ENCODE results near the gene SNRPF. TPM values are rescaled to one million over a fixed set of nuclear protein-coding genes. Genes with fewer than 3 reads are reported as not detected.
"Not testable (repeated sequence)": the region's sequence is repeated elsewhere in the genome, so short reads cannot be mapped to it uniquely, and the experiment has no call there.

The SNRPF gene
- total RNA-seq (ENCODE audit: unreplicated experiment), result 38.5 TPM
- long read RNA-seq, transcript SNRPF-201 (4 exons, 1,389 nt), result major isoform, 56 of 59 reads
- long read RNA-seq, partial matches to known transcripts, result 3 of 59 reads
- long read RNA-seq, other reads (novel, unspliced or antisense), result 0 of 59 reads

DNA sequence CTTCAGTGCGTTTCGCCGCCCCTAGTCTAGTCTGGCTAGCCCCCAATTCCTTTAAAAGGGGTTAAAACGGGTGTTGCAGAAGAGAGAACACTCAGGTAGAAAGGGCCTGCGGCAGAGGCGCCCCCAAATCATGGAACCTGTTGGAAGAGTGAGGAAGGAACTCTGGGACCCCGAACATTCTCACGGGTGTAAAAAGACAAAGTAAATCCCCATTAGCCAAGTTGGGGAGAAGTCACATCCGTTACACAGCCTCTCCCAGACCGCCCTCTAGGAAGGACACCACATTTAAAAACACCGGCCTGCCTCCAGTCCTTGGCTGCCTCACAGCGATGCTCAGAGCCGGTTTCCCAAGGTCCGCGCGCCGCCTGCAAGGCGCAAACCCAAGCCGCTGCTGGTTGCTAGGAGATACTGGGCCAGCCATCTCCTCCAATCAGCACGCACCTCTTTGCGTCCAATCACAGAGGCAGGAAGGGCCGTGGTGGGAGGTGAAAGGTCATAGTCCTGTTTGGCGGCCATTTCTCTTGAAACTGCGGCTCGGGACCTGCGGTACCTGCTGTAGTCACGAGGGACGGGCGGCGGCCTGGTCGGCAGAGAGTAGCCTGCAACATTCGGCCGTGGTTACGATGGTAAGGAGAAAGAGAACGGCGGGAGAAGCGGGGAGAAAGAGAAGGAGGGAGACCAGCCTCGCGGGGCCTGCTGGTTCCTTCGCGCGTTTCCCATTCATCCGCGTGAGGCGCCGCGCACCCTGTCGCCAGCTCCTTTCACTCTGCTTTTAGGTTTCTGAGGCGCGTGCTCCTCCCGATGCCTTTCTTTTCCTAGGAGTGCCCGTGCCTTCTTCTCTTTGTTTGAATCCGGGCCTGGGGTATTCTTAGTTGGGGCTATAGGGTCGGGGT, at the start of gene SNRPF:
Gene SNRPF, plus strand, starts transcription at position 502 of the 893 bp plus-strand sequence. Its CDS starts 122 bp downstream, at position 624.
- Mint-ChIP-seq H3K36me3 (ENCODE audit: unreplicated experiment) (no peaks in the 10 kb centered on the region), H3K27ac (ENCODE audit: unreplicated experiment) (peak within 1 kb of the TSS; percentile 3), H3K9me3 (ENCODE audit: unreplicated experiment) (peaks cover 2% of the 10 kb centered on the region), H3K4me1 (ENCODE audit: low read depth, unreplicated experiment) (peaks cover 3% of the 10 kb centered on the region), H3K27me3 (ENCODE audit: unreplicated experiment) (peaks cover 1% of the 10 kb centered on the region), H3K4me3 (ENCODE audit: unreplicated experiment) (no peak within 1 kb of the TSS)
- DNase-seq, result peak; percentile 93
- TF ChIP-seq, protein P1, sequence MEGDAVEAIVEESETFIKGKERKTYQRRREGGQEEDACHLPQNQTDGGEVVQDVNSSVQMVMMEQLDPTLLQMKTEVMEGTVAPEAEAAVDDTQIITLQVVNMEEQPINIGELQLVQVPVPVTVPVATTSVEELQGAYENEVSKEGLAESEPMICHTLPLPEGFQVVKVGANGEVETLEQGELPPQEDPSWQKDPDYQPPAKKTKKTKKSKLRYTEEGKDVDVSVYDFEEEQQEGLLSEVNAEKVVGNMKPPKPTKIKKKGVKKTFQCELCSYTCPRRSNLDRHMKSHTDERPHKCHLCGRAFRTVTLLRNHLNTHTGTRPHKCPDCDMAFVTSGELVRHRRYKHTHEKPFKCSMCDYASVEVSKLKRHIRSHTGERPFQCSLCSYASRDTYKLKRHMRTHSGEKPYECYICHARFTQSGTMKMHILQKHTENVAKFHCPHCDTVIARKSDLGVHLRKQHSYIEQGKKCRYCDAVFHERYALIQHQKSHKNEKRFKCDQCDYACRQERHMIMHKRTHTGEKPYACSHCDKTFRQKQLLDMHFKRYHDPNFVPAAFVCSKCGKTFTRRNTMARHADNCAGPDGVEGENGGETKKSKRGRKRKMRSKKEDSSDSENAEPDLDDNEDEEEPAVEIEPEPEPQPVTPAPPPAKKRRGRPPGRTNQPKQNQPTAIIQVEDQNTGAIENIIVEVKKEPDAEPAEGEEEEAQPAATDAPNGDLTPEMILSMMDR (IDR thresholded peaks at IDR 0.05; ENCODE audit: partially characterized antibody, unreplicated experiment), result no peak

DNA sequence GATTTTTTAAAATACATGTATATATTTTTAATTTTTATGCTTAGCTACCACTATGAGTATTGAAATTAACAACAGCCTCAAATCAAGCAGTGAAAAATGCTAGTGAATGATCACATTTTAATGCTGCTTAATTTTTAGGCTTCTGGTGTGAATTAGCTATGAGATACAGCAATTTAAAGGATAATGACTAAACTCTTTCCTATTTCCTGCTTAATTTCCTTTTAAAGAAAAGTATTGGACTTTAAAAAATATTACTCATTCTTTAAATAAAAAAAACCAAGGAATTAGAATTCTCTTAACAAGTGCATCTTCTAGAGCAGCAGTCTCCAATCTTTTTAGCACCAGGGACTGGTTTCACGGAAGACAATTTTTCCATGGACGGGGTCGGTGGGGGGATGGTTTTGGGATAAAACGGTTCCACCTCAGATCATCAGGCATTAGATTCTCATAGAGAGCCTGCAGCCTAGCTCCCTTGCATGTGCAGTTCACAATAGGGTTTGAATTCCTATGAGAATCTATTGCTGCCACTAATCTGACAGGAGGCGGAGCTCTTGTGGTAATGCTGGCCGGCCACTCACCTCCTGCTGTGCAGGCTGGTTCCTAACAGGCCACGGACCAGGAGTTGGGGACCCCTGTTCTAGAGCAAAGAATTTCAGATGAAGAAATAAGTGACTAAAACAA, 49.6 kb upstream of the SNRPF start:
- peaks cover 5% of the 10 kb centered on the region for H3K36me3 Mint-ChIP-seq (ENCODE audit: unreplicated experiment)
- no peak overlapping the region for H3K27ac Mint-ChIP-seq (ENCODE audit: unreplicated experiment)
- no peak overlapping the region for H3K4me3 Mint-ChIP-seq (ENCODE audit: unreplicated experiment)
- H3K9me3 Mint-ChIP-seq (ENCODE audit: unreplicated experiment), result no peaks in the 10 kb centered on the region
- no peaks in the 10 kb centered on the region for H3K4me1 Mint-ChIP-seq (ENCODE audit: low read depth, unreplicated experiment)
- no peak for DNase-seq
- peaks cover 3% of the 10 kb centered on the region for H3K27me3 Mint-ChIP-seq (ENCODE audit: unreplicated experiment)
- TF ChIP-seq, protein P1 (IDR thresholded peaks at IDR 0.05; ENCODE audit: partially characterized antibody, unreplicated experiment), result no peak

DNA sequence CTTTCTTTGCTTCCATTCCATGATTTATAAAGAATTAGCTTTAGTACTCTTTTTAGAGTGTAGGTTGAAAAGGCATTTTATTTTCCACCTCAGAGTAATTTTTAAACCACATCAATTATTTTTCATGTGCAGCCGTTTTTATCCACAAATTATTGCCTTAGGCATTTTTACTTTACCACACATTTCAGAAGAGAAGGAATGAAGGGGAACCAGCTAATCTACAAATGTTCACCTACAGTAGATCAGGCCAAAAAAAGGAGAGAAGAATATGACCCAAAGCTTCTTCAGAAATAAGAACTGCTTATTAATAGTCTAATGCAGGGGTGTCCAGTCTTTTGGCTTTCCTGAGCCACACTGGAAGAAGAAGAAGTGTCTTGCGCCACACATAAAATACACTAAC, 48.3 kb upstream of the SNRPF start:
- Mint-ChIP-seq H3K4me3 (ENCODE audit: unreplicated experiment) (no peak overlapping the region), H3K9me3 (ENCODE audit: unreplicated experiment) (no peaks in the 10 kb centered on the region), H3K27me3 (ENCODE audit: unreplicated experiment) (peaks cover 3% of the 10 kb centered on the region), H3K36me3 (ENCODE audit: unreplicated experiment) (peaks cover 5% of the 10 kb centered on the region), H3K4me1 (ENCODE audit: low read depth, unreplicated experiment) (no peaks in the 10 kb centered on the region), H3K27ac (ENCODE audit: unreplicated experiment) (no peak overlapping the region)
- no peak for DNase-seq
- TF ChIP-seq, protein P1 (IDR thresholded peaks at IDR 0.05; ENCODE audit: partially characterized antibody, unreplicated experiment), result no peak

DNA sequence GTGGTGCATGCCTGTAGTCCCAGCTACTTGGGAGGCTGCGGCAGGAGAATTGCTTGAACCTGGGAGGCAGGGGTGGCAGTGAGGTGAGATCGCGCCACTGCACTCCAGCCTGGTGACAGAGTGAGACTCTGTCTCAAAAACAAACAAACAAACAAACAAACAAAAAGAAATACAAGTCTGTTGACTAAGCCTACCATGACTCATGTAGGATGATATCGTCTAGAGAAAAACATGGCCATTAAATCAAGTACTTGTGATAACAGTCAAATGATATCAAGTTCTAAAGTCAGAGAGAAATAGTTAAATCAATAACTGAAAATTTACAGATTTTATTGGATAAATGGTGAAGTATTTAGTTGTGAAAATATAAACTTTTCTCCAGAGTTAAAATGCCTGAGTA, 46.6 kb upstream of the SNRPF start:
- not testable (repeated sequence) for H3K27me3 Mint-ChIP-seq (ENCODE audit: unreplicated experiment); H3K4me3 Mint-ChIP-seq (ENCODE audit: unreplicated experiment); H3K4me1 Mint-ChIP-seq (ENCODE audit: low read depth, unreplicated experiment); DNase-seq; H3K36me3 Mint-ChIP-seq (ENCODE audit: unreplicated experiment); H3K9me3 Mint-ChIP-seq (ENCODE audit: unreplicated experiment); H3K27ac Mint-ChIP-seq (ENCODE audit: unreplicated experiment)

DNA sequence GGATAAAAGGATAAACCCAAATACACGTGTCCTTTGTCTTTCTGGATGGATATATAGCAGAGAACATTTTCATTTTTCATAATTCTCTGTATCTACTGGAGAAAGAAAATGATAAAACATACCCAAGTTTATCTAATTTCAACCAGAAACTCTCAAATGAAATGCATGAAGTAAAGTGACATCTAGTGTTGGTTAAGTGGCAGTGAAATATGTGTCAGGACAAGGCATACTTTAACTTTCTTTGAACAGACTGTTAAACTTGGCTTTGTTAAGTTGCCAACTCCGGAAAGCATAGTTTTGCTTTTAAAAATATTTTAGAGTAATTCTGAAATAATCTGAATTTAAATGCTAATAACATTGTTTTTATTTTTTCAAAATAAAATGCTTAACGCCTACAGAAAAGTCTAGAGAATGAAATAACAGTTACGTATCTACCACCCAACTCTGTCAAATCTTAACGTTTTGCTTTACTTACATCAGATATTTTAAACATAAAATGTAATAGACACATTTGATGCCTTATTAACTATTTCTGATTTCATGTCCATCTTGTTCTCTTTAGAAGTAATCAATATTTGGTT, 43.0 kb upstream of the SNRPF start:
- Mint-ChIP-seq H3K36me3 (ENCODE audit: unreplicated experiment) (no peaks in the 10 kb centered on the region), H3K4me3 (ENCODE audit: unreplicated experiment) (no peak overlapping the region), H3K9me3 (ENCODE audit: unreplicated experiment) (no peaks in the 10 kb centered on the region), H3K27me3 (ENCODE audit: unreplicated experiment) (peaks cover 3% of the 10 kb centered on the region), H3K4me1 (ENCODE audit: low read depth, unreplicated experiment) (no peaks in the 10 kb centered on the region), H3K27ac (ENCODE audit: unreplicated experiment) (no peak overlapping the region)
- no peak for DNase-seq
- TF ChIP-seq, protein P1 (IDR thresholded peaks at IDR 0.05; ENCODE audit: partially characterized antibody, unreplicated experiment), result peak; percentile 59

Measured in glutamatergic neuron (in vitro differentiated cells).